HG02588 (cell line): ENCODE results near the gene KCNQ1.

Experiments
- ATAC-seq: cut with Tn5 transposase; IDR thresholded peaks from one replicate; pipeline ENCODE4 v1.9.1; 2021; ENCODE audit warnings: mild to moderate bottlenecking, moderate library complexity; ENCODE audit not compliant: unreplicated experiment

Gene KCNQ1

GRCh38 chr11:2706321-2706720 lies 261.5 kb downstream of the KCNQ1 start:
- no peak for ATAC-seq

GRCh38 chr11:2707736-2708135 lies 262.9 kb downstream of the KCNQ1 start:
- no peak for ATAC-seq

DNA sequence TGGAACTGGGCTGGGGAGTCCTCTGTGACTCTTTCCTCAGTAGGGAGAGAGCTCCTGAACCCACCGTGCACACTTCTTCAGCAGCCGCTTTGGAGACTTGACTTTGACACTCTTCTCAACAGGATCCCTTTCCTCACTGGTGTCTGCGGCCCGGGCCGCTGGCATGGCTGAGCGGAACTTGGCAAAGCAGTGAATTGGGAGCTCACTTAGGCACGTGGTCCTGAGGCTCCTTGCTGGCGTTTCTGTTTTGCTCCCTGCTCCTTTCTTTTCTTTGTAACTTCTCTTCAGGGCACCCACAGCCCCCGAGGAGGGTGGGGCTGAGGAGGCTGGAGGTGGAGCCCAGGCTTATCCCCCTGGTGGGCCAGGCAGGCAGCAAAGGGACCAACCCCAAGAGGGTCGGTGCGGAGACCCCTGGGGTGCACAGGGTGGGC lies 263.4 kb downstream of the KCNQ1 start:
- no peak for ATAC-seq

GRCh38 chr11:2708757-2709281 lies 264.0 kb downstream of the KCNQ1 start:
- no peak for ATAC-seq

- no peak for ATAC-seq
Observed at GRCh38 chr11:2709429-2709828, 264.6 kb downstream of the KCNQ1 start.

DNA sequence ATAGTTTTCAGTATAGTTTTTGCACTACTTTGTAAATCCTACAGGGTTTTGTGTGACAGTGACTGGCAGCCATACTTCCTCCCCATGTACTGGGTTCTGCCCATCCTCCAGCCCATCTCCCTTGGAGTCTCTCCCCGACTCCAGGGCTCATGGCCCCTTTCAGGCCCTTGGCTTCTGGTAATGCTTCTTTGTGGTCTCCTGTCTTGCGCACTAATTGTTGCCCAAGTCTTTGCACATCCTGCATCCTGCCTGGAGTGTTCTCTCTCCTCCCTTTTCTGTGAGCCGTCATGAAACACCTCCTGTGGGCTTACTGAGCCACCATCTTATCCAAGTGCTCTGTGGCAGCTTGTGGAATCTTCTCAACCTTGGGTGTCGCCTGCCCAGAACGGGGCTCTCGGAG lies 266.4 kb downstream of the KCNQ1 start:
- ATAC-seq = no peak

GRCh38 chr11:2713094-2713493 lies 268.3 kb downstream of the KCNQ1 start:
- ATAC-seq = no peak

- no peak for ATAC-seq
Observed at GRCh38 chr11:2713661-2714462, 269.1 kb downstream of the KCNQ1 start.

GRCh38 chr11:2714463-2714800 lies 269.6 kb downstream of the KCNQ1 start:
- ATAC-seq = no peak

DNA sequence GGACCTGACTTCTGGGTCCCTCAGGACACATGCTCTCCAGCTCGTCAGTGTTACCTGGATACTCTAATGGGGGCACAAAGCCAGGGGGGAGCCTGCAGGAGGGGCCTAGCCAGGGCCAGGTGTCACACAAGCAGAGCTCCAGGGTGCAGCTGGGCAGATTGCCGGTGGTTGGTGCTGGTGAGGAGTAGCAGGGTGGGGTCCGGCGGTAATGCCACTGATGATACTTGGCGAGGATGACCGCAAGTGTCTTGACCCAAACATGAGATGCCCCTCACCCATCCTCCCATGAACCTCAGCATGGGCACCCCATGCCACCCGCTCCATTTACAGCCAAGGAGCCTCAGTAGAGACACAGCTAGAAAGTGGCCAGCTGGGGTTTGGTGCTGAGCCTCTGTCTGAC lies 270.1 kb downstream of the KCNQ1 start:
- ATAC-seq = no peak

DNA sequence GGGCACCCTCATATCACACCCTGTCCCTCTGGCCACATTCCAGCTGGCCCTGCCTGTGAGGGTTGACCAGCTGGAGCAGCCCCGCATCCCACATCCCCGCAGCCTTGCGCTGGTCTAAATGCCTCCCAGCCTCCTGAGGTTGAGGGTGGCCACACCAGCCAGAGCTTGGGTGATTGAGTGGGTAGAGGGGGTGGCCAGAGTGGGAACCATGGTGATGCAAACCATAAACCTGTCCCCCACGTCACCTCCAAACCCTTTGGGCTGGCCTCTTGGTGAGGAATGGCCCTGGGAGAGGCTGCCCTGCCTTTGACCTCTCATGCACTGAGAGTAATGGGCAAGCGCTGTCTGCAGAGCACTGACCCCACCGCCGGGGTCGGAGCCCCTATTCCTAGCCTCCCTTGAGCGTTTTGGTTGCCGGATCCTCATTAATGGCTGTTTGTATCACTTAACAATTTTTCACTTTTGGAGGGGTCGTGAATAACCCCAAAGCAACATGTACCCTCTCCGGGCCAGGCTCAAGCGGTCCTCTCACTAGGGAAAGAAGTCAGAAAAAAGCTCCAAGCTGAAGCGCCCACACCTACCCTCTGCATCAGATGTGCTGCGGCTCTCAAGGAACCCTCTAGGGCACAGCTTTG lies 271.0 kb downstream of the KCNQ1 start:
- no peak for ATAC-seq

DNA sequence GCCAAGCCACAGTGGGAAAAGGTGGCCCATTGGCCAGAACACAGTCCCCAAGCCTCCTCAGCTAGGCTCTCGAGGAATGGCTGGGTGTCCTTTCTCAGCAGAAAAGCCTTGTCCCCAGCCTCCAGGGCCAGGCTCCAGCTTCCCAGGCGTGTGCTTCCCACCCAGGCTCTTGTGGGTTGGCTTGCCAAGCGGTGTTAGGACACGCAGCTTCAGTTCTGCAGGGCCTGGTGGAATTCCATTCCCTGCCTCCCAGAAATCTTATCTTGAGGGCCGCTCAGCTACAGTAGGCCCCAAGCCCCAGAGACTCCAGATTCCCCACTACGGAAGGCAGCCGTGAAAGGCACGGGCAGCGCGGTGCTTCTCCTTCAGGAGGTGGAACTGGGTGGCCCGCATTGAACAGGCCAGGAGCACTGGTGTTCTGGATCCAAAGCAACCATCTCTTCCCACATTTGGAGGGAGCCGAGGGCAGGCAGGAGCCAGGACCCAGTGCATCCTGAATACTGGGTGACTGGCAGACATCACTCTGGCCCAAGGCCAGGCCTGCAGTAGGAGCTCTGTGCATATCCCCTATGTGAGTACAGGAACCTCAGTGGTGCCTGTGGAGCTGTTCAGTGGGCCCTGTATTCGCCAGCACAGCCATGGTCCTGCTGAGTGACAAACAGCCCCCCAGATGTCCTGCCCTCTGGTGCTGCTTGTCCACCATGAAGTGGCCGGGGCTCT lies 271.7 kb downstream of the KCNQ1 start:
- ATAC-seq = no peak

GRCh38 chr11:2717561-2718325 lies 272.9 kb downstream of the KCNQ1 start:
- ATAC-seq = no peak

DNA sequence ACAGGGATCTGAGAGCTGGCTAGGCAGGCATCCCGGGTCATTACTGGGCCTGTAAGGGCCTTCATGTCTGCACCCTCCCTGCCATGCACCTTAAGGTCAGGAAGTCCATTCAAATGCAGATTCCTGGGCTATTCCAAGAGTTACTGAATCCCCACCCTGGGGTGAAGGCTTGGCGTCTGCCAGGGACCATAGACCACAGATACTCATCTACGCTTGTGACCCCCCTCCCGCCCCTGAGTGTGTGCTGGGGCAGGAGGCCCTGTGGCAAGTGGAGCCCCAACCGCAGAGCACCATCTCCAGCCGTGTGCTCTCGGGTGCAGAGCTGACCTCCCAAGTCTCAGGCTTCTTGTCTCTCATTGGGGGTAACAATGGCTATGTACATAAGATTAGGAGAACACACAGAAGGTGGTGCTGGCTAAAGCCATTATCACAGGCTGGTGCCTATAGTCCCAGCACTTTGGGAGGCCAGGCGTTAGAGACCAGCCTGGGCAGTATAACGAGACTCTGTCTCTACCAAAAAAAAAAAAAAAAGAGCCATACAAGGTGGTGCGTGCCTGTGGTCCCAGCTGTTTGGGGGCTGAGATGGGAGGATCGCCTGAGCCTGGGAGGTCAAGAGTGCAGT lies 274.1 kb downstream of the KCNQ1 start:
- no peak for ATAC-seq

DNA sequence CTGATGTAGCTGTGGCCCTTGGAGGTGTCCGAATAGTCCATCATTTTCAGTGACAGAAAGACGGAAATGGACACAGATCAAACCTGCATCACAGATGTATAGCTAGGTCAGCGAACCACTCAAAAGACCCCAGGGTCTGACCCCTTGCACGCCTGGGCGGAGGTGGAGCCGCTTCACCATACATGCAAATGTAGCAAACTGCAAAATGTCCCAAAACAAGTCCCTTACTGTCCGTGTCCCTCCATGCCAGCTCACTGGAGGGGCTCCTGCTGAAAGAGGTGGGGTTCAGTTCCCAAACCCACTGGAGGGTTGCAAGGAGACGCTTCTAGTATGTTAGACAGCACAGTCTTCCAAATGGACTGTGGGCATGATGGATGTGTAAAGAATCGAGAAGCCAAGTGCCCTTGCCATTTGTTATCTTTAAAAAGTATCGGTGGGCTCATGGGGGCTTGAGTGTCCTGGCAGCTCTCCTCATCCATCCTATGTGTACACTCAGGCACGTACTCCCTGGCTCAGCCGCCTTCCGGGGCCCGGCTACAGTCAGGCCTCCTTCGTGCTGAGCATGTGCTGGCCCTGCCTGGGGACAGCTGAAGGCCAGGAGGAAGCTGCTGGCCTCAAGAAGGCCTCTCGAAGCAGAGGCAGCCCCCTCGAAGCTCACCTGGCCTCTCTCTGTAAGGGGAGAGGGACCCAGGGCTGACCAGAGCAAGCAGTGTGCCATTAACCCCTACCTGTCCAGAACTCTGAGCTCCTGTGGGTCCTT lies 275.2 kb downstream of the KCNQ1 start:
- ATAC-seq = no peak

DNA sequence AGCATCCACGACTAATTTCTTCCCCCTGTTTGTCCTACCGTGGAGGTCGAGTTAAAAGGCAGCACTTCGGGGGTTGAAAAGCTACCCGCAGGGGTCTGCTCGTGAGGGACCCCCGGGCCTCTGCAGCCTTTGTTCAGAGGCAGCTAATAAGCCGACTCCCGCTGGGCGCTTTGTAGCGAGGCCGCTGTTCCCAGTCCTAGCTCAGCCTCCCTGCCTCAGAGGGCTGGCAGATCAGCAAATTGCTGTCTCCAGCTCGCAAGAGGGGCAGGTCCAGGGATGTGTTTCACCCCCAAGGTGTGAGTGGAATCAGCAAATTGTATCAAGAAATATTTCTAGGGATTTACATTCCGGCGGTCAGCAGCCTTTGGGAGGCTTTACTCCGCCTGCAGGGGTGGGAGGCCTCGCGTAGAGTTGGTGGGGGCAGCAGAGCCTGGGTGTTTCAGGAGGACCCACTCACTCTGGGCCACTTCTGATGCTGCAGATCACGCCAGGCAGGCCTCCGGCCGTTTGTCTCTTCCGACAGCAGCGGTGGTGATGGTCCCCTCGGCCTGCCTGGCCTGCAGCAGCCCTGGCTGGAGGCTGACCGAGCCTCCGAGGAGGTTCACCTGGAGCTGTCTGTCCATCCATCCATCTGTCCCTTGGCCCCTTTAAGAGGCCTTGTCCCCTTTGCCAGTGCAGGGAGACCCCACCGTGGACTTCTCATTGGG lies 276.6 kb downstream of the KCNQ1 start:
- no peak for ATAC-seq

GRCh38 chr11:2722955-2723354 lies 278.1 kb downstream of the KCNQ1 start:
- ATAC-seq = no peak

GRCh38 chr11:2724104-2724503 lies 279.3 kb downstream of the KCNQ1 start:
- ATAC-seq = no peak

DNA sequence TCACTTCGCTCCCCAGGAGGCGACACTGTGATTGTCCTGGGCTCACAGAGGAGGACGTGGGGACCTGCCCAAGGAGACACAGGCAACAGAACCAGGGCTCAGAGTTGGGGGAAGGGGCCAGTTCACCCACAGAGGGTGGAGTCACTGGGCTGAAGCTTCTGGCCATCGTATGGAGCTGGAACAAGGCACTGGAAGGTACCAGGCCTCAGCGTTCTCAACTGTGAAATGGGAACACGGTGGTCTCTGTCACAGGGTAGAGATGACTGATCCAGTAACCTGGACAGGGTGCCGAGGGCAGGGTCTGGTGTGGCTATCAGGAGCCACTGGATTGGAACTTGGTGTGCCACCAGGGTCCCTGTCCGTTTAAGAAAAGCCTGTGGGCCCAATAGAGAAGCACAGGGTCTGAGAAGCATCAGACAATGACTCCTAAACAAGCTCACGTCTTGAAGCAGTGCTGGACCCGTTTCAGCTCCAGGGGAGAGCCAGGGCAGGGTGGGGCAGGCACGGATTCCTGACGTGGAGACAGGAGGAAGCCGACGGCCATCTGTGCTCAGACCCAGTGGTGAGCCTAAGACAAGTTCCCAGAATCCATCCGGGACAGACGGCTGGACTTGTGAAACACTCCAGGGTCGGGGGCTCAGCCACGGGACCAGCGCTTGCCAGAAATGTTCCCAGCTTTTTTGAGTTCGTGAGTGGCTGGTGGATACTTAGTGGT lies 280.0 kb downstream of the KCNQ1 start:
- ATAC-seq = no peak
